Ovary (tissue), 9 donors: ENCODE measurements around the gene PBX1. TPM values are rescaled to one million over a fixed set of nuclear protein-coding genes. Genes with fewer than 3 reads are reported as not detected.

ENCODE experiments used
- DNase-seq, 5 donors: peaks; one replicate each; pipeline ENCODE4 v3.0.0-alpha.2; 2019 to 2020
- H3K27ac ChIP-seq, 2 donors: fragments of 200-600 bp; one replicate each; pipeline versions ENCODE4 v1.5.1 to v1.8.0; 2019 to 2022
- H3K27me3 ChIP-seq: fragments of 200-600 bp; one replicate; pipeline ENCODE4 v1.8.0; 2022
- H3K36me3 ChIP-seq: fragments of 200-600 bp; sonication (generic); one replicate; pipeline ENCODE4 v1.5.1; 2019
- H3K4me1 ChIP-seq: one replicate; pipeline ENCODE4 v1.8.1; 2013; ENCODE audit warnings: mild to moderate bottlenecking, moderate library complexity; ENCODE audit not compliant: insufficient read depth
- H3K4me3 ChIP-seq: fragments of 200-600 bp; sonication (generic); one replicate; pipeline ENCODE4 v1.5.1; 2017
- H3K9me3 ChIP-seq, 2 donors: fragments of 200-600 bp in 1 of 2; sonication (generic) in 1 of 2; one replicate each; pipeline versions ENCODE4 v1.5.1 to v1.8.1; 2013 to 2019; ENCODE audit warnings: mild to moderate bottlenecking in 1 of 2, moderate library complexity in 1 of 2
- CTCF ChIP-seq, 3 donors: fragments of 450-650 bp in 2 of 3; fragments of 200-600 bp in 1 of 3; IDR thresholded peaks; one replicate each; pipeline versions ENCODE4 v1.5.1 to v1.8.0; 2016 to 2022; ENCODE audit warnings: antibody characterized with exemption in 3 of 3, mild to moderate bottlenecking in 1 of 3
- EP300 ChIP-seq: sonication (generic); formaldehyde crosslinking; IDR thresholded peaks from one replicate; pipeline ENCODE4 v1.6.1; 2017; ENCODE audit warnings: antibody characterized with exemption
- POLR2A ChIP-seq: fragments of 450-650 bp; IDR thresholded peaks from one replicate; pipeline ENCODE4 v1.6.1; 2017; ENCODE audit warnings: antibody characterized with exemption, mild to moderate bottlenecking, moderate library complexity
- WGBS, 3 donors: extraction: QIAGEN DNeasy Blood & Tissue Kit in 1 of 3; methylation state at CpG; one replicate each; pipeline versions ENCODE4 v1.1.5 to v1.1.7; 2013 to 2017; 5-methylcytosine and 5-hydroxymethylcytosine counted together
- intact Hi-C, 4 donors: fragments of 100-400 bp; cut with DNase I; formaldehyde crosslinking; loops; one replicate each; pipeline versions ENCODE4 v1.11.0 to v1.15.1; 2022 to 2023
- polyA plus RNA-seq, 2 donors: library from polyadenylated mRNA; stranded (reverse); fragments of 200-250 nt in 1 of 2; fragments of 350-450 nt in 1 of 2; fragmentation: Illumina TruSeq in 1 of 2; extraction: RNeasy Lipid Tissue Mini Kit (QIAGEN cat#74804) in 1 of 2; gene quantifications; one replicate each; pipeline ENCODE4 v1.2.3, GENCODE V29; 2013 to 2014
- total RNA-seq, 7 donors: library from RNA; depleted of rRNA in 2 of 7; stranded (reverse); fragments of >200 nt in 2 of 7; fragmentation: NEBNext Ultra II Directional in 3 of 7; extraction: Animal tissue kit (Norgen Biotek cat#: 25700) in 3 of 7; gene quantifications; one replicate each; pipeline versions ENCODE4 v1.1.0 to v1.2.4, GENCODE V29; 2016 to 2023
- donor health status: DM: no; HTN: no; CAD: no; lungs with moderate emphysema.
- donor health status: DM: no; HTN: no; CAD: no.
- donor health status: Bipolar disorder and iron deficiency.
- donor health status: DM: yes; HTN: yes; CAD: no.
- donor health status: DM: no; HTN: no; CAD: no.
- donor health status: DM: yes; HTN: yes; CAD: no.

The PBX1 gene
- total and polyA plus RNA-seq, 9 donors: 43.7 to 220 (median 142) TPM

DNA sequence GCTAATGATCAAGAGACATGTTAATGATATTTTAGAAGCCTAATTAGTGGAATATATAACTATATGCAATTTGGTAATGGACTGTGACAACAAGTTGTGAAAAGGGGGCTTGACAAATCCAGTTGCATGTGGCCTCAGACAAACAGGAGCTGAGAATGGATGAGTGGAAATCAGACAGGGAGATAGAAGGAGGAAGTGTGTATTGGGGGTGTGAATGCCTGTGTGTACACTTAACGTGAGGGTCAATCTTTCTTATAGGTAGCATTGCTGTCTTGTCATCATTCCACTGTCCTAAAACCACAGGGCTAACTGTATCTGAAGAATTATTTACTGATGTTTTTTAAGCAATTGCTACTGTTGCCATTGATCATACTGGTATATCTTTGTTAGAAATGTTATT lies 64.8 kb downstream of the PBX1 start:
- Histone ChIP-seq H3K9me3 (no peaks in the 10 kb centered on the region), H3K27me3 (no peaks in the 10 kb centered on the region), H3K36me3 (no peaks in the 10 kb centered on the region), H3K4me1 (peaks cover 25% of the 10 kb centered on the region), H3K4me3 (no peak overlapping the region), H3K27ac (no peak overlapping the region)
- TF ChIP-seq POLR2A: no peak
- no peak for TF ChIP-seq EP300
- TF ChIP-seq CTCF (IDR thresholded peaks at IDR 0.05): no peak
- no peak for DNase-seq
- WGBS, 3 donors: 42 to 67% (median 57%) methylated on average over 1 of the region's 1 CpG
- intact Hi-C loops: no loop called here

- no peak for DNase-seq
- intact Hi-C loops: no loop called here
- no peak overlapping the region for H3K4me3 ChIP-seq
- TF ChIP-seq CTCF (IDR thresholded peaks at IDR 0.05) (no peak), POLR2A (no peak), EP300 (no peak)
- no peaks in the 10 kb centered on the region for H3K36me3 ChIP-seq
- no peaks in the 10 kb centered on the region for H3K27me3 ChIP-seq
- no peaks in the 10 kb centered on the region for H3K9me3 ChIP-seq
- peaks cover 20% of the 10 kb centered on the region for H3K4me1 ChIP-seq
- H3K27ac ChIP-seq: no peak overlapping the region
- 58 to 72% (median 63%) methylated on average over 1 of the region's 1 CpG for WGBS, 3 donors
Measured at GRCh38 chr1:164624400-164624799, 65.4 kb downstream of the PBX1 start.

DNA sequence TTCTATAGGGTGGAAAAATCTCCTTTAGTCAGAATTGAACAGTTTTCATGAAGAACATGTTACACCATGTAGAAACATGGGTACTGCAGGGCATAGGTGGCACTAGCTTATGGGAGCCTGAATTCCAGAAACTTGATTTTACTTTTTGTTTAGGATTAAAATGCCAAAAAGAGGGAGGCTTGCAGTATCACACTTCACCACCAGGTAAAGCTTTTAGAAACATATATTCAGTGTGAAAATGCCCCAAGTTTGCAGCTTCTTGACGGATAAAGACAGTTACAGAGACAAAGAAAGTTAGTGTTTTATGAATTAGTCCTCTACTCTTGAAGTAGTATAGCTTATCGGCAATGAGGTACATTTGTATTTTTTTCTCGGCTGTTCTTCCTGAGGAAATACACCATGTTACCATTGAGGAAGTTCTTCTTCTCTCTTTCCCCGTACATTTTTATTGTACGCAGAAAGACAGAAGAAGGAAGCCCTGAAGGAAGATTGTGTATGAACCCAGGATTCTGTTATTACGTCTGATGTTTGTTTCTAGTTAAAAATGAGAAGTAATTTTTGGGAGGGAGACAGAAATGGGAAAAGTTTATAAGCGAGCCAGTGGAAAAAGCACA lies 66.1 kb downstream of the PBX1 start:
- no peak for DNase-seq
- Histone ChIP-seq H3K27ac (peak overlapping the region in 1 of 2 donors; percentile 15), H3K4me3 (no peak overlapping the region), H3K9me3 (no peaks in the 10 kb centered on the region), H3K27me3 (no peaks in the 10 kb centered on the region), H3K36me3 (no peaks in the 10 kb centered on the region), H3K4me1 (peaks cover 18% of the 10 kb centered on the region)
- TF ChIP-seq CTCF (IDR thresholded peaks at IDR 0.05): peak in 2 of 3 donors; percentile 20 to 32
- TF ChIP-seq POLR2A: no peak
- no peak for TF ChIP-seq EP300
- 21 to 29% (median 26%) methylated on average over 7 of the region's 7 CpGs for WGBS, 3 donors
- intact Hi-C loops: no loop called here

GRCh38 chr1:164628772-164629171 lies 69.8 kb downstream of the PBX1 start:
- Histone ChIP-seq H3K4me3 (no peak overlapping the region), H3K27me3 (no peaks in the 10 kb centered on the region), H3K9me3 (no peaks in the 10 kb centered on the region), H3K4me1 (peaks cover 7% of the 10 kb centered on the region), H3K36me3 (no peaks in the 10 kb centered on the region), H3K27ac (no peak overlapping the region)
- DNase-seq: no peak
- 82 to 87% (median 84%) methylated on average over 7 of the region's 7 CpGs for WGBS, 3 donors
- intact Hi-C loops: no loop called here
- no peak for TF ChIP-seq POLR2A
- no peak for TF ChIP-seq EP300
- TF ChIP-seq CTCF (IDR thresholded peaks at IDR 0.05): no peak
